HG02970 (cell line): Measurements from ENCODE around the gene PLCH1.
A peak's percentile ranks its signal among the peaks of the same experiment; 100 is the strongest.

Source experiments
- ATAC-seq: cut with Tn5 transposase; IDR thresholded peaks from one replicate; pipeline ENCODE4 v1.9.1; 2021; ENCODE audit warnings: mild to moderate bottlenecking, moderate library complexity, moderate number of reproducible peaks; ENCODE audit not compliant: unreplicated experiment, low FRiP score

The PLCH1 gene

GRCh38 chr3:155364492-155364891 lies 380.4 kb downstream of the PLCH1 start:
- no peak for ATAC-seq

GRCh38 chr3:155363690-155364070 lies 381.2 kb downstream of the PLCH1 start:
- no peak for ATAC-seq

DNA sequence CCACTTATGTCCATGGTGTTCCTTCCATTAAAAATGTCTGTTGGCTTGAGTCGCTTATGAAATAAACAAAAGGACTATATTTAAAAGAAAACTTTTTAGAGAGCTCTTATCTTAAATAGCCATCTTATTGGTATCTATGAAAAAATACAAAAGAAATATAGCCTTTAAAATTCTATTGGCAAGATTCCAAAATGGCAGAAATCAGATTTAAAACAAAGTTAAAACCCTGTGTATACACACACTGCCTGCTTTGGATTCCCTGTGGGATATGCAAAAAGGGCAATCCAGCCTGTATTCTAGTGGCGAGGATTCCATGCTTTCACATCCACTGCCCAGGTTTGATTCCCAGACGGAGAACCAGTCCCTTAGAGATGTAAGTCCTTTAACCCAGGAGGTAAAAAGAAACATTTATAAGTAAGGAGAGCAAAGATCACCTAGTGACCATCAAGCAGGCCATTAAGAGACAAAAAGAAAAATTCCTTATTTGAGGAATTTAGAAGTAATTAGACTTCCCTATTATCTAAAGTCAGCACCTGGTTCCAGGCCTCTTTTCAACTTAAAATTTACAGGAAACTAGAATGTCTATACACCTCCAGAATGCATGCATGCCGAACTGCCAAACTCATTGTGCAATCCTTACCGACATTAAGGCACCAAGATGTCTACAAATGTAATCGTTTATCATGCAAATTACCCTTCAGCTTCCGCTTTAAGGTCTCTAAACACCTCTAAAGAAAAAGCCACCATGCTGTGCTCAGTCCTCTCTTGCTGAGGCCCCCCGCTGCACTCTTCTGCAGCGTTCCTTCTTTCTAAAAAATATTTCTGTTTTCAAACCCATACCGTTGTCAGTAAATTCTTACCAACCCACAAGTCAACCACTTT lies 381.8 kb downstream of the PLCH1 start:
- no peak for ATAC-seq

- ATAC-seq, result no peak
Measured at GRCh38 chr3:155360281-155360680, 384.6 kb downstream of the PLCH1 start.

- ATAC-seq, result no peak
Measured at GRCh38 chr3:155356594-155357370, 388.1 kb downstream of the PLCH1 start.

DNA sequence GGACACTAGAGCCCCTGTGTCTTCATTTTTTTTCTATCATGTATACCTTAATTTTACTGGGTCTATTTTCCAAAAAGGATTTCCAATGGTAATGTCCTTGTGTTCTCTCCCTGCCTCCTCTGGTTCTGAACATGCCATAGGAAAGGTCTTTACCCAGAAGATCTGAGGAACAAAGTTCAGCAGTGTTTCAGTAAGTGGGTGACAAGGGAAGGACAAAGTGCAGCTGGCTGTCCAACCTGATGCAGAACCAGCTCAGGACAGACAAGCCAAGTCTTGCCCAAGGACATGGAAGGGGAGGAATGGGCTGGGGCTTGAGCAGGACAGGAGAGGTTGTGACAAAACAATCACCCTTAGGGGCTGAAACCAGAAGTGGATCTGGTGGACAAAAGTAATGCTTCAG lies 390.2 kb downstream of the PLCH1 start:
- ATAC-seq, result no peak

DNA sequence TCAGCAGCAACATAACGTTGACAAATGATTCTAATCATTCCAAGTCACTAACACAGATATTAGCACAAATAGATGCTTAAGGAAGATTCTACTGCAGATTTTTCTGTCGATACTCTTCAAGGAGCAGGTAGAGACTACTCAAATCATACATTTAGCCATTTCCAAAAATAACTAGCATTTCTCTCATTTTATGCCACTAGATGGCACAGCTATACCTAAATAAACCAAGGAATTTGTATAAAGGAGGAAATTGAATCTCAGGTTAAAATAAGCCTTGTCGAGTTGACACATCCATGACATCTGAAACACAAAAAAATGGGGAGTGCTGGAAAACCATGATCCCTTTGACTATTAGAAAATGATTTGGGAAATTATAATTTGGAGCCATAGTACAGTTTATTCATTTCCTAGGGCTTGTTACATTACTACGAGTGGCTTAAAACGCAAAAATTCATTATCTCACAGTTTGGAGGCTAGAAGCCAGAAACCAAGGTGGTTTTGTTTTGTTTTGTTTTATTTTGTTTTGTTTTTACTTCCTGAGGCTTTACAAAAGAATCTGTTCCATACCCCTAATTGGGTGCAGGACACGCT lies 391.9 kb downstream of the PLCH1 start:
- ATAC-seq, result no peak

GRCh38 chr3:155350571-155350970 lies 394.3 kb downstream of the PLCH1 start:
- ATAC-seq, result no peak

DNA sequence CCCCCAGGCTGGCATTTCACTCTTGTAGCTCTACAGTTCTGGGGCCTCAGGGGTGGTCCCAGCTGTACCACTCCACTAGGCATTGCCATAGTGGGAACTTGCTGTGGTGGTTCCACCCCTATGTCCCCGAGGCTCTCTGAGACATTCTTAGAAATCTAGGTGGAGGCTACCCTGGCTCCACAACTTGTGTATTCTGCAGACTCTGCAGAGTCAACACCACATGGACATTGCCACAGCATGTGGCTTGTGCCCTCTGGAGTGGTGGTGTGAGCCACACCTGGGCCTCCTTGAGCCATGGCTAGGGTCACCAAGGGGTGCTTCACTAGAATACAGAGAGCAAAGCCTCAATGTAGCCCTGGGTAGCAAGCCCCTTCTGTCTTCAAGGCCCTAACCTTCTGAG lies 397.0 kb downstream of the PLCH1 start:
- ATAC-seq, result no peak

GRCh38 chr3:155342344-155342743 lies 402.5 kb downstream of the PLCH1 start:
- ATAC-seq, result no peak

GRCh38 chr3:155339052-155339451 lies 405.8 kb downstream of the PLCH1 start:
- no peak for ATAC-seq

GRCh38 chr3:155335724-155336354 lies 409.0 kb downstream of the PLCH1 start:
- ATAC-seq, result no peak

DNA sequence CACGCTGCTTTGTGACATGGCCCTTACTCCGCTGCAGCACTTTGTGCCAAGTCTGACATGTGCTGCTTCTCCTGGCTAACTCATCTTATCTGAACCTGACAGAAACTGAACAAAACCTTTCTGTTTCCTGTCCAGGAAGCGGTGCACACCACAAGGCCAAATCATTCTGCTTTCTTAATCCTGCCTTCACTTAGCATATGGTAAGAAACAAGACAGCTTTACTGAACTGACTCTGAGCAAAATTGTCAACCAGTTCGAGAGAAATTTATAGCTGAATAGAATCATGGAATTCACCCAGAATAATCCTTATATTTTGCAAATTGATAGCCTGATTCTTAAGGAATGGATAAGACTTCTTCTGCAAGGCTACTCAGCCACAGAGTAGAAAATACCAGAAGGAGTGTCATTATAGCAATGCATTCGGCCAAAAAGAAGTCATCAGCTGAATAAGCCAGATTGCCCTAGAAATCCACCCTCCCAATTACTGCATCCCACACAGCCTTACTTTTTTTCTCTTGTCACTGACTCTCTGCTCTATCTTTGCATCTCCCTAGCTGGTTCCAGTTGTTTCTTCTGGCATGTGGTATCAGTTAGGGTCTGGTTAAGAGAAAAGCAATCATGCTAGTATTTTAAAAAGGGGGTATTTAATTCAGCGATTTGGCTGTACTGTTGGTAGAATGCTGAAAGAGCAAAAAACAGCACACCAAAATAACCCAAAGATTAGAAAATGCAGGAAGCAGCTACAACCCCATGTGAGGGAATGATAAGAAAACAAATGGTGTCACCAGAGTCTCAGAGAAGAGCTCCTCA lies 409.8 kb downstream of the PLCH1 start:
- ATAC-seq, result peak; percentile 64

DNA sequence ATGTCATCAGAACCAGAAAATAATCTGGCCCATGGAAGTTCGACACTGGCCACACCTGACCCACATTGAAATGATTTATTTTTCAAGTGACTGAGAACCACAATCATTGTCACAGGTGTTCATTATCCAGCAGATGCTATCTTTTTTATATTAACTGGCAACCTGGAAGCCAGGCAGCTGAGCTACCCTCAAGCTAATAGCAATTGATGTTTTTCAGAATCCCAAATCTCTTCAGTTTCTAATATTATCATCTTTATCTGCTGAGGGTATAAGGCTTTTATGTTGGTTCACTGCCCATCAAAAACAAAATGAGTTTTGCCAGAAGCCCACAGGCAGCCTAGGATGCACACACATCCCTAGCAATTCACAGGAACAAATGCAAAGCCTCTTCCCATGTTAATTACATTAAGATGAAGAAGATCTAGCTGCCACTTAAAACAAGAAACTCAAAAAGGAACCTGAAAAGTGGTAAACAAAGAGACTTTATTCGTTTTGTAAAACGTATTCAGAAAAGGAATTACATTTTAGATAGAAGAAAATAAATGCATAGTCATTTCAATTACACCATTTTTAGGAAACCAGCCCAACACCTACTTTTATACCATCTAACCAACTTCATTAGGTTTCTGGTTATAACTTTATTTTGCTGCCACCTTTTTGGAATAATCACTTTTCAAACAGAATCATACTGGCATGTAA lies 410.5 kb downstream of the PLCH1 start:
- no peak for ATAC-seq

DNA sequence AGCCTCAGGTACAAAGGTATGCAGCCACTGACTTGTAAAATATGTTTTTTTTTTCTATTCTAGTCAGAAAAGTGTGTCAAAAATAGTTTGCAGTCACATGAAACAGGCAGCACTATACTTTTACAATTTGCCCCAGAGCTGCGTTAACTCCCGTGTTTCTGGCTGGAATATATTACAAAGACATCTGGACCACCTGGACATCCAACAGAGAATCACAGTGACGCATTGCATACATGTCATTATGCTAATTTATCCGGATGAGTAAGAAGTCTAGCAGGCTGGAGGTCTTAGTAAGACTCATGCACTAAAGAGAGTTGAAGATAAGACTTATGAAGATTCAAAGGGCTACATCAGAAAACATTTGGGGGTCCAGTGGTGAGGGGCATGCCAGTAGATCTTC lies 412.2 kb downstream of the PLCH1 start:
- ATAC-seq, result no peak

DNA sequence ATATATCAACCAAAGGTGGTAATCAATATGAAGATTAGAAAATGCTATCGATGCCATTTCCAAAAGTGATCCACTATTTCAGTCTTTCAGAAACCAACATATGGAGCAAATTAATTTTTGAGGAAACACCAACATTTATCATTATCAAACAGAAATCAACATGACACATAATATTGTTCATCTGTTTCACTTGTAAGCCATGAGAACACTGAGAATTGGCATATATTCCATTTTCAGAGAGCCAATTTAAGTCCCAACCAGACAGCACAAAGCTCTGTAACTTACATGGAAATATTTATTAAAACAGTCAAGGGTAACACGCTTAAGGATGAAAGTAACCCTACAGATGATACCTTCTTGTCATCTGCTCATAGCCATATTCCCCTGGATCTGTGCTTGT lies 413.8 kb downstream of the PLCH1 start:
- no peak for ATAC-seq

DNA sequence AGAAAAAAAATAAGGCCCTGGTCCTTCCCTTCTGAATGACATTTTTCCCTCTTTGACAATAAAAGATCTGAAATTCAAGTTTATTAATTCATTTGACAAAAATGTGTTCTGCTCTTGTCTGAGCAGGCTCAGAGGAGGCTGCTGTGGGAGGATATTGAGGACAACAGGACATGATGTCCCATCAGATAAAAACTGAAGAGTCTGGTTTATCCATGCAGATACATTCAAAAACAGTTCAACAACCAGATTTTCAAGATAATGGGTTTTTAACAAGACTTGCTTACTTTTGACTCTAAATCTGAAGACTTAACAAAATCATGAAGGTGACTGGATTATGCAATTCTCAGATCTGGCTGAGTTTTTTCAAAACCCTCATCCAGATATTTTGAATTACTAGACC lies 414.5 kb downstream of the PLCH1 start:
- ATAC-seq, result no peak

- no peak for ATAC-seq
Measured at GRCh38 chr3:155329513-155330048, 415.3 kb downstream of the PLCH1 start.

- ATAC-seq, result no peak
Measured at GRCh38 chr3:155327871-155328270, 417.0 kb downstream of the PLCH1 start.
